ENCODE data around the gene THRB.

The THRB gene

GRCh38 chr3:24211381-24211780 is 283.3 kb downstream of the THRB start:
- no peak for DNase-seq

GRCh38 chr3:24202071-24202470 is 292.6 kb downstream of the THRB start:
- no peak for DNase-seq

GRCh38 chr3:24201301-24201700 is 293.3 kb downstream of the THRB start:
- DNase-seq = no peak

GRCh38 chr3:24199775-24200247 is 294.8 kb downstream of the THRB start:
- no peak for DNase-seq

GRCh38 chr3:24199300-24199699 is 295.4 kb downstream of the THRB start:
- no peak for DNase-seq

- DNase-seq = no peak
Measured at GRCh38 chr3:24198728-24199127, 295.9 kb downstream of the THRB start.

GRCh38 chr3:24197809-24198208 is 296.8 kb downstream of the THRB start:
- DNase-seq = no peak

- no peak for DNase-seq
Measured at GRCh38 chr3:24196526-24196925, 298.1 kb downstream of the THRB start.

- no peak for DNase-seq
Measured at GRCh38 chr3:24195504-24196230, 299.0 kb downstream of the THRB start.

GRCh38 chr3:24192469-24193056 is 302.1 kb downstream of the THRB start:
- no peak for DNase-seq

- no peak for DNase-seq
Measured at GRCh38 chr3:24191801-24192403, 302.7 kb downstream of the THRB start.

GRCh38 chr3:24190256-24190655 is 304.4 kb downstream of the THRB start:
- DNase-seq = no peak

GRCh38 chr3:24185738-24186384 is 308.8 kb downstream of the THRB start:
- peak; percentile 44 for DNase-seq

GRCh38 chr3:24184528-24185176 is 310.0 kb downstream of the THRB start:
- no peak for DNase-seq

GRCh38 chr3:24182756-24183155 is 311.9 kb downstream of the THRB start:
- no peak for DNase-seq

GRCh38 chr3:24181256-24181655 is 313.4 kb downstream of the THRB start:
- no peak for DNase-seq

- no peak for DNase-seq
Measured at GRCh38 chr3:24180616-24181015, 314.0 kb downstream of the THRB start.

- DNase-seq = no peak
Measured at GRCh38 chr3:24177201-24177600, 317.4 kb downstream of the THRB start.

- no peak for DNase-seq
Measured at GRCh38 chr3:24174614-24175013, 320.0 kb downstream of the THRB start.

GRCh38 chr3:24168977-24169376 is 325.7 kb downstream of the THRB start:
- DNase-seq = peak; percentile 44

GRCh38 chr3:24167429-24167828 is 327.2 kb downstream of the THRB start:
- no peak for DNase-seq

GRCh38 chr3:24166515-24166914 is 328.1 kb downstream of the THRB start:
- no peak for DNase-seq

GRCh38 chr3:24165603-24165982 is 329.1 kb downstream of the THRB start:
- no peak for DNase-seq
